ENCODE data around the gene TMEM54.

The TMEM54 gene

DNA sequence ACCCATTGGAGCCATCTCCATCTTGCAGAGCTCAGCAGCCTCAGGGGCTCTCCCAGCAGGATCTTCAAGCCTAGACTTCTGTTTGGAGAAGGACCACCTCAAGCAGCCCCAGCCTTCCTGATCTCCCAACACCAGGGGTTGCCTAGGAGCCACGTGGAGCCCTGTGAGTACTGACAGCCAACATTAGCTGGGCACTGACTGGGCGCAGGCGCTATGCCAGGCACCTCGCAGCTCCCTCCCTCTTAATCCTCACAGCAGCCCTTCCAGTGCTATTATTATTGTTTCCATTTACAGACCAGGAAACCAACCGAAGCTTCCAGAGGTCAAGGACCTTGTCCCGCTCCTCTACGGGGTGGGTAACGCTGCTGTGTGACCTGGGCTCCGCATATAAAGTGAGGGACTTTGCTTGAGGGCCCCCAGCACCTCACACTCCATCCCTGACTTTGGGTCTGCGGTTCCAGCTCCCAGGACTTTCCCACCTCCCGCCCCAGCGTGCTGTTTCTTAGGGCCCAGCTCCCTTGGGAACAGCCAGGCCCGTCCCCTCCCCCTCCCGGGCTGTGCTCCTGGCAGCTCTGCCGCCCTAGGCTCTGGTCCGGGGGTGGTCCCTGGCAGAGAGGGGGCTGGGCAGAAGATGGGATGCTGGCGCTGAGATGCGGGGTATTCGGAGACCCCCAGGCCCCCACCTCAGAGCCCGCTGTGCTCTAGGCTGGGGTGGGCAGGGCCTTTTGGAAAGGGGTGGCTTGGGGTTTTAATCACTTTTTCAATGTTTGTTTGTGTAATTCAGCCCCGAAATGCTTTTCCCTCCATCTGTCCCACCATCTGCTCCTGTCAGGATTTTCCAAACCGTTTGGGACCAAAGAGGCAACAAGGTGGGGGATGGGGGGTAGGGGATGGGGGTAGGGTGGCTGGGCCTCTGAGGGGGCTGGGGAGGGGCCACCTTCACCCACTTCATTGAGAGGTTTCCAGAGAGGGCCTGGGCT lies 19.0 kb downstream of the TMEM54 start:
- no peak for DNase-seq (ENCODE audit: low spot score)

DNA sequence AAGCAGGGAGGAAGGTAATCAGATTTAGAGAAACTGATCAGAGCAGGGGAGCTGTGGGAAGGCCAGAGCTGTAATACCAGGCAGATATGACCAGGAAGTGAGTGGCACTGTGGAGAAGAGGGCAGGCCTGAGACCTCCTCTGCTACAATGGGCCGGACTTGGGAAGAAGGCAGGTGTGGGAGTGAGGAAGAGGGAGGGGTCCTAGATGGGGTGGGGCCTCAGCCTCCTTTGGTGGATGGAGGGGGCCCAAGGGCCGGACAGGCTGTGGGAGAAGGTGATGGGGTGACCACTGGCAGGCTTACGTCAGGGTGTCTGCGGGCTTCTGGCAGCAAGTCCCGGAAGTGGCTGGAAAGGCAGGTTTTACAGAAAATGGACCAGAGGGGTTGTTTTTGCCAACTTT lies 19.9 kb downstream of the TMEM54 start:
- DNase-seq (ENCODE audit: low spot score) = no peak

DNA sequence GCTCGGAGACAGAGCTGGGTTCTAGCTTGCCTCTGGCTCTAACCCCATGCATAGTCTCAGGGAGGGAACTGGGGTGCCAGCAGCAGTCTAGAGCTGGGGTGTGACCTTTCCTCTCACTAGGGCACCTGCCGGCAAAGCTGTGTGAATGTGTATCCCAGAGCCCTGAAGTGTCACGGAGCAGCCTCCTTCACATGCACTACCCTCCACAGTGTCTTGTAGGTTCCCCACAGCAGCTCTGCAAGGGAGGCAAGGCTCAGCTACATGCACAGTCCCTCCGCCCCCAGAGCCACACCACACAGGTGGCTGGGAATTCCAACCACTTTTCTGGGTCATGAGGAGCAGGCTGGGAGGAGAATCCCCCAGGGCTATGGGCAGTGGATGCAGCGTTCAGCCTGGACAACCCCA lies 22.6 kb downstream of the TMEM54 start:
- DNase-seq (ENCODE audit: low spot score) = peak; percentile 23

DNA sequence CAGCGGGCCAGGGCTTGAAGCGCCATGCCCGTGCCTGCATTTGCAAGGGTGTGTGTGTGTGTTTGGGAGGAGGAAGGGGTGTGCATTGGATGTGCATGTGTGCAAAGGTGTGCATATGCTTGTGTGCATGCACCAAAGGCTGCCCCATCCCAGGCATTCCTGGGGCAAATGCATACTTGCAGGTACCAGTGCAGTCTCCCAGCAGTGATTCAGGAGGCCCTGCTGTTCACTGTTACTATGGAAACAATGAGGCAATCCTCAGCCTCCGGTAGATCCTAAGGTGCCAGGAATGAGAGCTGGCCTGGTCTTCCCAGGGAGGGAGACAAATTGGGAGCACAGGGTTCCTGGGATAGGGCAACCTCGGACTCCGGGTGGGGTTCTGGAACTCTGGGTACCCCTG lies 23.0 kb downstream of the TMEM54 start:
- peak; percentile 57 for DNase-seq (ENCODE audit: low spot score)

DNA sequence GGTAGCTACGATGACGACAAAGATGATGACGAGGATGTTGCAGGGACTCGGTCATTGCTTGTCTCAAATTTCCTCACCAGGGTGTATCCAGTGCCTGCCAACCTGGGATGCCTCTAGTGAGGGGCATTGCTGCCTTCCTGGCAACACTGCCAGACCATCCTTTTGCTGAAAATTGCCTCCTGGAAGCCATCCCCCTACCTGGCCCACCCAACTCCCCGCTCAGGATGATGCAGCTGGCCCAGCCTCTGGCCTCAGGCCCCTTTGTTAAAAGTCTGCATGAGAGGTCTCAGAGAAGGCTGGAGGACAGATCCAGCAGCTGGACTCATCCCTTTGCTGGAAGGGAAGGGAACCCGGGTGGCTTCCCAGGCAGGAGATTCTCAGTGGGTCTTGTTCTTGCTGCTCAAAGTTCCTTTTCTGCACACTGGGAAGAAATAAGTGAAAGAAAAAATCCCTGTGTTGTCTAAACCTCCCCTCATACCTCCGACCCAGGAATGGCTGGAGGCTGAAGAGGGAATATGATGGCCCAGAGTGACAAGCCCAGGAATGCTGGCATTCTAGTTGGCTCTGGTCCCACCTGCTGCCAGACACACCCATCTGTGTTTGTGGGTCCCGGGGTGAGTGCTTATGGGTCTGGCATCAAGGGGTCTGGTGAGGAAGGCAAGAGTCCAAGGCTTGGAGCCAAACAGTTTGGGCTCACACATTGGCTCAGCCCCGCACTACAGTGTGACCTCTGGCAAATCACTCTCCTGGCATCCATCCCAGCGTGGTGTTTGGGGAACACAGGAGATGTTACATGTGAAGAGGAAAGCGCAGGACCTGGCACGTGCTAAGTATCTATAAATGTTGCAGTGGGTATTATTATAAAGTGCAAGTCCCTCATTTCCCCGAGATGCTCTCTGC lies 23.7 kb downstream of the TMEM54 start:
- DNase-seq (ENCODE audit: low spot score) = peak; percentile 65

DNA sequence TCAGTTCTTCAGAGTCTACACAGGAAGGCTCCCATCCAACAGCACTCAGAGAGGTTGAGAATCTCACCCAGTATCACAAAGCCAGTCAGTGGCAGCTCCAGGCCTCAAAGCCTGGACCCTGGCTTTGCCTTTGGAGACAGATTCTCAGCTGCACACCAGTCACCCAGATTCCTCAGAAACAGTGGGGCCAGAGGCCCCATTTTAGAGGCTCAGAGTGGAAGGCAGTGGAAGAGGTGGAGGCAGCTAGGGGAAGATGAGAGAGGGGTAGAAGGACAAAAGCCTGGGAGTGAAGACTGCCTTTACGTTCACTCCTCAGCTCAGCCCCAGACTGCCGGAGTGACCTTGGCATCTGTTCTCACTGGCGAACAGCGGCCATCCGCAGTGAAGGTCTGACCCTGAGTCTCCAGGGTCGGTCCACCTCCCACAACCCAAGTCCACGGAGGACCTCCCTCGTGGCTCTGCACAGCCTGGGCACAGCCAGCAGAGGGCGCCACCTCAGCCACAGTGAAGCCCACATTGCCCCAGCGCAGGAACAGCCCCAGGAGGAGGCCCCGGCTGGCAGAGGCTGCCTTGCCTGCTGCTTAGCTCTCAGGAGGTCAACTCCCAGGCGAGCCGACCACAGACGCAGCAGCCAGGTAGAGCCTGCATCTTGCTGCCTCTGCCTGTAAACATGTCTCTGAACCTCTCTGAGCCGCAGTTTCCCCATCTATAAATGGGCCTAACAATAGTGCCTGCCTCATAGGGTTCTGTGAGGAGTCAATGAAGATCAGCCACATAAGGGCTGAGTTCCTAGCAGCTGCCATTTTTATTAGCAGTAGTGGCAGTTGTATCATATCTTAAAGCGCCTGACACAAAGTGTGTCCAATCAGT lies 24.6 kb downstream of the TMEM54 start:
- peak; percentile 68 for DNase-seq (ENCODE audit: low spot score)

DNA sequence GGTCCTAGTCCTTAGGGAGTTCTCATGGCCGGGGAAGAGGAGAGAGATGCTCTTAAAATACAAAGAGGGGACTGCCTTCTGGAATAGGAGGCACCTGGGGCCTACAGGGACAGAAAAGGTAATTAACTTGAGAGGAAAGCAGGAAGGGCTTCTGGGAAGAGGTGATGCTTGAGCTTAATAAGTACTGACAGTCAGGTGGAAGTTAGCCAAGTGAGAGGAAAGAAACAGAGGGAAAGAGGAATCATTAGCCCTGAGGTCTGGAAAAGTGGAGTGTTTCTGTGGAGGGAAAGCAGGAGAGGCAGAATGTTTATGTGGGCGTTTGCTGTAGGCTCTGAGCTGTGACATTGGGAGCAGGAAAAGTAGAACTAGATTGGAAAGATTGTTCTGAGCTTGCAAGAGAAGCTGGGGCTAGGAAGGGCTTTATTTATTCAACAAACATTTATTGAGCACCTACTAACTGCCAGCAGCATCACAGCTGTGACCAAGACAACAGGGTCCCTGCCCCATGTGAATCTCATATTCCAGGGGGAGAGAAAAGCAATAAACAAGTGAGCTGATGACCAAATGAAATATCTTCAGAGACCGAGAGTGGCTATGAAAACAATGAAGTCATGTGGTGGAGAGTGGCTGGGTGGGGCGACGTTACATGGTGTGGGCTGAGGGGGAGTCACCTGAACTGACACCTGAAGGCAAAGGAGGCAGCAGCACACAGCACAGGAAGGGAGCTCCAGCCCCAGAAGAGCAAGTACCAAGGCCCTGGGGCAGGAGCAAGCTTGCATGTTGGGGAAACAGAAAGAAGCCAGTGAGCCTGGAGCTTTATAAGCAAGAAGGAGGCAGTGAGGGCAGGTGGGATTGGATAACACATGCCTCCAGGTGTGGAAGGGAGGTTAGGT lies 26.1 kb downstream of the TMEM54 start:
- DNase-seq (ENCODE audit: low spot score) = peak; percentile 57

DNA sequence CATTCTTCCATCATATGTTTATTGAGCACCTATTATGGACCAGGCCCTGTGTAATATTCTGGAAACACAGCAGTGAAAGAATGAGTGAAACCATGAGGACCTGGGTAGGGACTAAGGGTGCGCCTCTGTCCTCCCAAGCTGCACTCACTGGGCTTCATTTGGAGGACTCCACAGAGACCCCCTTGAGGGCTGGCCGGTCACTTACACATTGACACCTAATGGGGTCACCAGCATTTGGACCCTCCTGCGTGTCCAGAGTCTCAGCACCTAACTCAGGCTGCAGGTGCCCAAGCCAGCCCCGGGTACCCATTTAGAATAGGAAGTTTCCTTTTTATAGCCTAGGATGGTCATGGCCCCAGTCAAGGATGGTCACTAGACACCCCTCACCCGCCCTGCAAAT lies 27.7 kb downstream of the TMEM54 start:
- no peak for DNase-seq (ENCODE audit: low spot score)

DNA sequence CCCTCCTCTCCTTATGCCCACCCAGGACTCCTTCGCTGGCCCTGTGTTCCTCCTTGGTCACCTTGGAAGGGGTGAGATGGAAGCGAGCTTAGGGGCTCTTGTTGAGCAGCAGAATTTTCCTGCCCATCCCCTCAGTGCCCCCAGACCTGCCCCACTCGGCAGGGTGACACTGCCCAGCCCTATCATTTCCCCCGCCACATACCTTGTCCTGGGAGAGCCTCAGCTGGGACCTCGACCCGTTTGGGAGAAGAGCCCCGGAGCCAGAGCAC lies 29.1 kb downstream of the TMEM54 start:
- no peak for DNase-seq (ENCODE audit: low spot score)

DNA sequence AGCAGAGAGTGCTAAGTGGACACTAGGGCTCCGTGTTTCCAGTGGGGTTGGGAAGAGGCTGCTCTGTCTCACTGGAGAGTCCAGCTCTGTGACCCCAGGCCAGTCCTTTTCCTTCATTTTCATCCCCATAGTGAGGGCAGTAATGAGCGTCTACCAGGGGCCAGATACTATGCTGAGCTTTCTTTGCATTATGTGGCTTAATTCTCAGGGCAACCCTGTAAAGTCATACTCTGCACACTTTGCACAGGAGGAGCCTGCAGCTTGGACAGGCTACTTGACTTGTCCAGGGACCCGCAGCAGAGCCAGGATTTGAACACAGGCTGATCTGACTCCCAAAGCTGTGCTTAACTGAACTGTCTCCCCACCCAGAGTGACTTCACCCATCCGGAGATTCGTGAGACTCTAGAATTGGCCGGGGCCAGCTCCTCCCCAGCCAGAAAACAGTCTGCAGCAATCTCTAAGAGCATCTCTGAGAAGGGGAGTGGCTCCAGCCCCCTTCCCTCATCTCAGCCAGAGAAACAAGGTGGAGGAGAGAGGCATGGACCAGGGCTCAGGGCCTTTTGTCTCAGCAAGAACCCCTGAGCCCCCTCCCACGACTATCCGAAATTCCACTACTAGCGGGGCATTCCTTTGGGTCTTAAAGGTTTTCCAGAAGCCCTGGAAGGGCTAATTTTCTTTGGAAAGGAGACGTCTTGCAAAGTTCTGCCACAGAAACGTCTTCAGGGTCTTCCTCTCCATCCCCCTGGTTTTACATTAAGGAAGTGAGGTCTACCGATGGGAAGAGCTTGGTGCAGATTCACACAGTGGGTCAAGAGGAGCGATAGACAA lies 29.6 kb downstream of the TMEM54 start:
- DNase-seq (ENCODE audit: low spot score) = peak; percentile 74

DNA sequence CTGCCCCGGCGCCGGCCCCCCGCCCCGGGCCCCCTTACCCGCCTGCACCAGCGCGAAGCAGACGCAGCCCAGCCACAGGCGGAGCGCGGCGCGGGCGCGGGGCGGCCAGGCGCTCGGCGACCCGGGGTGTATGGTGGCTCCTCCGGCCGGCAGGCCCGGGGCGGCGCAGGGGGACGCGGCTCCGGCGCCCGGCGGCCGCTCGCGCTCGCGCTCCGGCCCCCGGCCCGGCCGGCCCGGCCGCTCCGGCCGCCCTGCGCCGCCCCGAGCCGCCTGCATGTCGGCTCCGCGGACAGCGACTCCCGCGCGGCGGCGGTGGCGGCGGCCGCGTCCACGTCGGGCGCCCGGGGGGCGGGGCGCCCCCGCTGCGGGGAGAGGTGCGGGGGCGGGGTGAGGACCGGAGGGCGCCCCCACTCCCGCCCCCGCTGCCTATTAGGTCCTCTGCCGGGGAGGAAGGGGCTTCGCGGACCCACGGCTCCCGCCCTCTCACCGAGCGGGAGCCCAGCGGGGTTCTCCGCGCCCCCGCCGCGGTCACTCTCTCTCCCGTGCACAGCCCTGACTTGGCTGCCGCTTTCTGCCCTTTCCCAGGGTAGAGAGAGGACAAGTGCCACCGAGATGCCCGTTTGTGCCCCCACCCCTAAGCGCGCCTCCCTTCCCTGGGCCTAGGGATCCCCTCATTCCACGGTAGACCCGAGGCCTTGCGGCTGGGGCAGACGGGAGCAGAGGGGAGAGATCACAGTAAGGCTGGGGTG lies 30.4 kb downstream of the TMEM54 start, which contains the start of gene FNDC5:
FNDC5 (minus strand) TSS at position 298 of the 749 bp plus-strand sequence.
- peak; percentile 72 for DNase-seq (ENCODE audit: low spot score)

DNA sequence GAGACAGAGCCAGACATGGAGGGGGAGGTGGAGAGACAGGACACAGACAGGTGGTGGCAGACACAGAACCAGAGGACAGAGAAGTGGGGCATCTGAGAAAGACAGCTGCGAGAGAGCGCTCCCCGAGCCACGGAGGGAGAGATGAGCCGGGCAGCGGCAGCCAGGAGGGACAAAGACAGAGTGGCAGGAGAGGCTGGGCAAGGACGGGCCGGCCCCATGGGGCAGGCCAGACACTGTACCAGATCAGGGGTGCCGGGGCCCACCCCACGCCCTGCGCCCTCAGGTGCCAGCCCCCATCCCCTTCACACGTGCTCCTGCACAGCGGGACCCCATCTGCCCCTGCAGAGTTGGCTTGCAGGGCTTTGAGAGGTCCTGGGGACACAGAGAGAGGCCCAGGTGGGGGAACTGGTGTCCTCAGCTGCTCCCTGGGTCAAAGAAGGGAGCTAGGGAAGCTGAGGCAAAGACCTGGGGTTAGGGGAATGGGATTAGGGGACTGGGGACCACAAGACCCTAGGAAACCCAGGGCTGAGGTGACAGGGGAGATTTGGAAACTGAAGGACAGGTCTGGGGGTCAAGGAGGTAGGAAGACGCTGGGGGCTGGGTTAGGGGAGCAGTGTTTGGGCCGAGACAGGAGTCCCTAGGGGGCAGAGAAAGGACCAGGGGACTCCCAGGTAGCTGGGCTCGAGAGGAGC lies 31.1 kb downstream of the TMEM54 start:
- DNase-seq (ENCODE audit: low spot score) = no peak

DNA sequence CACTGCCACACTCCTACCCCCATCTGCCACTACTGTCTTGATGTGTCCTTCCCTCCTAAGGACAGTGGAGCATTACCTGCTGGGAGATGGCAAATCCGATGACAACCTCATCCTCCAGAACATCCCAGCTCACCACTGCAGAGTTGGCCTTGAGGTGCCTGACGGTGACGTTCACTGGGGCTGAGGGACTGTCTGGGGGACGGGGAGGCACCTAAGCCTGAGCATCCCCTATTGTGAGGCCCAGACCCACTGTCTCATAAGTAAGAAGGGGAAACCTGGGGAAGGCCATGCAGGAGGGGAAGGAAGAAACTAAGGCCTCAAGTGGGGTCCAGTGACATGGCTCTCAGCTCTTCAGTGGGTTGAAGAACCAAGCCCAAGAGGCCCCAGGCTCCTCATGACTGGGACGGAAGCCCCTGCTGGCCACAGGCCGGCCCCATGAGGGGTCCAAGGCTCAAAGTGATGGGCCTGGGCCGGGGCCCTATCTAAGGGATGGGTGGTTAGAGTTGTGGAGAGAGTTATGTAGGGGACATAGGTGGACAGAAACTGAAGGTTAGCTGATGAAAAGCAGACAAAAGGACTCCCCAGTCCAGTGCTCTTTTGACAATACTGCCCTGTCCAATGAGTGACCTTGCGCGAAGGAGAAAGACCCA lies 32.3 kb downstream of the TMEM54 start:
- DNase-seq (ENCODE audit: low spot score) = no peak

DNA sequence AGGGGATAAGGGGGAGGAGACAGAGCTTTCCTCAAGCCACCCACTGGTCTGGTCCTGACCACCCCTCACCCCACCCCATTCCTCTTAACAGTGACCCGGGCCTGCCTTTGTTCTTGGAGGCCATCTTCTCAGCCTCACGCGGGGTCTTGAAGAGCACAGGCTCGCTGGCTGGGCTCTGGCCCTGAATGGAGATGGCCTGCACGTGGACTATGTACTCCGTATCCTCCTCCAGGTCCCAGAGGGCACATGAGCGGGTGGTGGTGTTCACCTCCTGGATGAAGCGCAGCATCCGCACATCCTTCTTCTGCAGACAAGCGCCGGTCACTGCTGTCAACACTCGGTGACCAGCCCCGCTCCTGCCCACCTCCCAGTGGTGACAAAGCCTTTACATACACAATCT lies 33.1 kb downstream of the TMEM54 start:
- DNase-seq (ENCODE audit: low spot score) = no peak

DNA sequence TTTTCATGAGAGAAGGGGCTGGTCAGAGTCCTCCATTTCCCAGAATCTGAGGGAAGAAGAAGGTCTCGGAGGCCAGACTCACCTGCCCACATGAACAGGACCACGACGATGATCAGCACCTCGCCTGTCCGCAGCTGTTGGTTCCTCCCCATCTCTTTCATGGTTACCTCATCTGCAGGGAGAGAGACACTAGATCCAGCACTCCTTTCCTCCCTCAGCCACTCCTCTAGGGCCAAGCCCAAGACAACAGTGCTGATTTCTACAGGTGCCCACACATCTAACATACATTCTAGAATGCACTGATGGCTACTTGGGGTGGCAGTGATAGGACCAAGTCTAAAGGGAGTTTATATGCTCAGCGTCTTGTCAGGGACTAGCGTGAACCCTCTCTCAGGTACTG lies 33.5 kb downstream of the TMEM54 start:
- DNase-seq (ENCODE audit: low spot score) = no peak

DNA sequence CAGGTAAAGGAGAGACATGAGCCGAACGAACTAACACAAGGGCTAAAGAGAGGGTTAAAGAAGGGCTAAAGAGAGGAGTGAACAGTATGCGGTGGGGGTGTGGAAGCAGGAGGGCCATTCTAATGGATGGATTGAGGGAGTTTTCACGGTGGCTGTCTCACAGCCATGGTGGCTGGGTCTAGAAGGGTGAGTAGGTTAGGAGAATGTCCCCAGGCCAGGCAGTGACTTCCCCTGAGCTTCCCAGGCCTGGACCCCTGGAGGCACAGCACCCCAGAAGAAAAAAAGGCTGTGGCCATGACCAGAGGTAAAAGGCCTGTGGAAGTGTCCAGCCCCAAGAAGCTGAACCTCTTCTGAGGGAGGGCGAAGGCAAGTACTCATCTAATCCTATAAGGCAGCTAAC lies 34.0 kb downstream of the TMEM54 start:
- no peak for DNase-seq (ENCODE audit: low spot score)

DNA sequence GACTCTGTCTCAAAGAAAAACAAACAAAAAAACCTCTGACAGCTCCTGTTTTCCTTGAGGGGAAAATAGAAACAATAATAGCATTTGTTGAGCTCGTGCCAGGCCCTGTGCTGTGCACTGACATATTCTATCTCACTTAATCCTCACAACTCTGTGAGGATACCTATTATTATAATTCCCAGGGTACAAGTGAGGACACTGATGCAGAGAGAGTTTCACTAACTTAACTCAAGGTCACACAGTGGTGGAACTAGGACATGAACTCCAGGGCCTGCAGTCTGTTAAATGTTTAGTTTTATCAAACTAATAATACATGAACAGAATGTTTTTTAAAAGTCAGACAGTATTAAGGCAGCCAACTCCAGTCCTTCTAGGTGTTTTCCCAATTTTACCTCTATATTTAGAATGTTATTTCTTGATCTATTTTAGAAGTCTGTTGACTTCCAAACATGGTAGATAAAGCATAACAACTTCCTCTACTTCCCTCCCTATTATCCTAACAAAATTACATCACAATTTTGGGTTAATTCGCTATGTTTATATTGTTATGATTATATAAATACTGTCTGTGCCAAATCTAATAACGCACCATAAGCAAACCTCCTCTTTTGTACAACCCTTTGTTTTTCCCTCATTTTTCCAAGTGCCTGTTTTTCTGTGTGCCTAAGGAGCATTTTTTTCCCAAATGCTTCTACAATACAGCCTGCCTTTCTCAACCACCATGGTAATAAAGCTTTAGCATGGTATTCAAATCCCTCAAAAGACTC lies 35.4 kb downstream of the TMEM54 start:
- no peak for DNase-seq (ENCODE audit: low spot score)
